HEK293T (cell line): Measurements from ENCODE around the gene HPSE2.

Source experiments
- CTCF ChIA-PET: fragments of 350-600 bp; formaldehyde crosslinking; extraction: SDS; loops from one replicate; lab custom pipeline; 2021; ENCODE audit warnings: antibody characterized with exemption, inconsistent platforms; lab: Yijun Ruan, JAX
- POLR2A ChIA-PET: fragments of 350-600 bp; formaldehyde crosslinking; extraction: SDS; loops from one replicate; lab custom pipeline; 2020; ENCODE audit warnings: antibody characterized with exemption, inconsistent platforms; lab: Yijun Ruan, JAX
- DNase-seq: peaks from one replicate; pipeline ENCODE4 v3.0.0; 2012; ENCODE audit warnings: mixed read lengths; ENCODE audit errors: extremely low spot score
- ARNT ChIP-seq: fragments of 450-650 bp; IDR thresholded peaks from 2 replicates; pipeline ENCODE4 v1.6.1; 2017; ENCODE audit warnings: mild to moderate bottlenecking
- BHLHE40 ChIP-seq: fragments of 450-650 bp; IDR thresholded peaks from 2 replicates; pipeline ENCODE4 v1.6.1; 2016; ENCODE audit warnings: mild to moderate bottlenecking, moderate library complexity, borderline replicate concordance
- CTBP1 ChIP-seq: fragments of 450-650 bp; IDR thresholded peaks from 2 replicates; pipeline ENCODE4 v1.6.1; 2016; ENCODE audit warnings: borderline replicate concordance
- ELF4 ChIP-seq: fragments of 450-650 bp; IDR thresholded peaks from 2 replicates; pipeline ENCODE4 v1.6.1; 2017; ENCODE audit warnings: antibody characterized with exemption
- FOXA1 ChIP-seq: fragments of 450-650 bp; IDR thresholded peaks from 2 replicates; pipeline ENCODE4 v1.6.1; 2016; ENCODE audit warnings: mild to moderate bottlenecking
- FOXK2 ChIP-seq: fragments of 450-650 bp; IDR thresholded peaks from 2 replicates; pipeline ENCODE4 v1.6.1; 2016; ENCODE audit warnings: mild to moderate bottlenecking
- FOXM1 ChIP-seq: fragments of 450-650 bp; IDR thresholded peaks from 2 replicates; pipeline ENCODE4 v1.6.1; 2017; ENCODE audit warnings: mild to moderate bottlenecking, borderline replicate concordance
- HDGF ChIP-seq: fragments of 450-650 bp; IDR thresholded peaks from 2 replicates; pipeline ENCODE4 v1.6.1; 2017; ENCODE audit warnings: antibody characterized with exemption, borderline replicate concordance
- L3MBTL2 ChIP-seq: fragments of 450-650 bp; conservative IDR thresholded peaks from 2 replicates; pipeline ENCODE4 v1.6.1; 2016; ENCODE audit warnings: mild to moderate bottlenecking
- LEF1 ChIP-seq: fragments of 450-650 bp; IDR thresholded peaks from 2 replicates; pipeline ENCODE4 v1.6.1; 2017; ENCODE audit warnings: mild to moderate bottlenecking, borderline replicate concordance
- NFRKB ChIP-seq: fragments of 450-650 bp; IDR thresholded peaks from 2 replicates; pipeline ENCODE4 v1.6.1; 2016; ENCODE audit warnings: mild to moderate bottlenecking, moderate library complexity
- PKNOX1 ChIP-seq: fragments of 450-650 bp; IDR thresholded peaks from 2 replicates; pipeline ENCODE4 v1.6.1; 2016
- SP1 ChIP-seq: fragments of 450-650 bp; IDR thresholded peaks from 2 replicates; pipeline ENCODE4 v1.6.1; 2017
- SUZ12 ChIP-seq: fragments of 450-650 bp; IDR thresholded peaks from 2 replicates; pipeline ENCODE4 v1.6.1; 2016; ENCODE audit warnings: mild to moderate bottlenecking
- TARDBP ChIP-seq: fragments of 450-650 bp; IDR thresholded peaks from 2 replicates; pipeline ENCODE4 v1.6.1; 2016
- ZNF384 ChIP-seq: fragments of 450-650 bp; IDR thresholded peaks from 2 replicates; pipeline ENCODE4 v1.6.1; 2016

Gene HPSE2

DNA sequence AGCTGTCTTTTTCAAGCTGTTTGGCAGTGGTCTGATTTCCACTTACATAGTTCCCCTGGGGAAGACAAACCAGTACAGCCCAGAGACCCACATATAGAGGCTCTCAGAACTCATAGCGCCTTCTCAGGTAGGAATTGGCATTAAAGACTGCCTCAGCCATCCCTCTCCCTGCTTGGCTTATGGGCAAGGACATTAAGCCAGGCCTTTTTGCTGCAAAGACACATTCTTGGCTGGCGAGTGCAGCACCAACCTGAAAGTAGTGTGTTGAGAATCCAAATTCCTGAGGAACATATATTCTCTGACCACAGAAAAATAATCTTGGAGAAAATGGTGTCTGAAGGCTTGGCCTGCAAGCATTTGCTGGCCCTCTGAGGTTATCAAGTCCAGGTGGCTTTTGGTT is 749.7 kb downstream of the HPSE2 start:
- no peak for TF ChIP-seq HDGF
- TF ChIP-seq ARNT: no peak
- TF ChIP-seq PKNOX1: no peak
- TF ChIP-seq ELF4: no peak
- no peak for TF ChIP-seq NFRKB
- no peak for TF ChIP-seq SUZ12
- TF ChIP-seq TARDBP: no peak
- ChIA-PET POLR2A (no interaction called here), CTCF (no interaction called here)
- DNase-seq: no peak

DNA sequence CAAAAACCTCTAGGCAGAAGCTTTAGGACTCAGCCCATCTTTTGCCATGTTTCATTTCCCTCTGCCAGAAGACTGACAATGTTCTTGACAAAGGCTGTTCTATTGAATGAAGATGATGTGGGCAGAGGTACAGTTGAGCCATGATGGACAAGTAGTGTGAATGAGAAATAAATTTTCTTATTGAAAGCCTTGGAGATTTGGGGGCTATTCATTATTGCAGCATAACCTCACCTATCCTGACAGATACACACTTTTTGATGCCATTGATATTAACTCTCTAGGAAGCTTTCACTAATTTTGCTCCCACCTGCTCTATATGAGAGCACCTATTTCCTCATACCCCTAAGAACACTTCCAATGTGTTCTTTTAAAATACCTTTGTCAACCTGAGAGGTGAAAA is 752.0 kb downstream of the HPSE2 start:
- no peak for DNase-seq
- POLR2A ChIA-PET: no interaction called here
- TF ChIP-seq ELF4 (no peak), TARDBP (no peak), SUZ12 (no peak), NFRKB (no peak), BHLHE40 (no peak), ARNT (no peak), FOXK2 (no peak), FOXM1 (no peak), FOXA1 (no peak), L3MBTL2 (no peak), ZNF384 (no peak), LEF1 (no peak), CTBP1 (no peak)
- CTCF ChIA-PET: no interaction called here

DNA sequence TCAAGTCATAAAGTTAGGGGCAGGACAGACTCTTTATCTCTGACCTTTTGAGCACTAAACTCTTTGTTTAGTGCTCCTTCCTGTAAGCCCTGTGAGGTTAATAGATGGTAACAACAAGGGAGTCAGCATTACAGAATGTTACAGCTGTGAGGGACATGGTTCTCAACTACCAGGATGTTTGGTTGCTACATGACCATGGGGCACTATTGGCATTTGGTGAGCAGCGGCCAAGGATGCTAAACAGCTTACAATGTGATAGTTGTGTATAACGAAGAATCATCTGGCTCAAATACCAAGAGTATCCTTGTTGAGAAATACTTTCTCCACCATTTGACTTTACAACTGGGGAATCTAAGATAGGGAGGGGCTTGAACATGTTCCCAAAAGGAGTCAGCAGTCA is 753.6 kb downstream of the HPSE2 start:
- no peak for TF ChIP-seq SUZ12
- TF ChIP-seq BHLHE40: no peak
- TF ChIP-seq ARNT: no peak
- no peak for TF ChIP-seq ZNF384
- TF ChIP-seq CTBP1: no peak
- CTCF ChIA-PET: no interaction called here
- POLR2A ChIA-PET: no interaction called here
- DNase-seq: no peak

DNA sequence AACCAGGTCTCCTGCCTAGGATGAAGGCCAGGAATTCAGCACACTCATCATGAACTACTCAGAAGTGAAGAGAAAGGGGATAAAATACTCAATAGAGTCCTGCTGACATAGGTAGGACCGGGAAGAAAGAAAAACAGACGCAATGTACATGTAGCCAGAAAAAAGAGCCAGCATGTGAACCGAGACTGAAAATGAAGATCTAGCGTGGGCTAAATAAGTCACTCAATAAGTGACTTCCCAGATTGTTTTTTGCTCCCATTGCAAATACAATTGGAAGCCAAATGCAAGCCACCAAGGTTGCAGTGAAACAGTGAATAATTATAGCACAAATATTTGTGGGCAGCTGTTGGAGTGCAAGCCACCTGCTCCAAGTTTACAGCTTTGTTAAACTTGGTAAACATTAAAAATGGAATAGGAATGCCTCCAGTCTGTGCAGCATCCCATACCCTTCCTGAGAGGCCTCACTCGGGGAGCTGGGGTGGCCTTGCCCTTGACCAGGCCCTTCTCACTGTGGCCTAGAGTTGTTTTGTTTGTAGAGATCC is 754.2 kb downstream of the HPSE2 start:
- TF ChIP-seq BHLHE40 (no peak), TARDBP (no peak), CTBP1 (no peak), PKNOX1 (no peak), SUZ12 (no peak), ARNT (no peak), NFRKB (no peak), FOXM1 (no peak), L3MBTL2 (no peak), FOXA1 (no peak), ELF4 (no peak), ZNF384 (no peak), HDGF (no peak), FOXK2 (no peak), SP1 (no peak), LEF1 (no peak)
- DNase-seq: no peak
- ChIA-PET CTCF (no interaction called here), POLR2A (no interaction called here)

DNA sequence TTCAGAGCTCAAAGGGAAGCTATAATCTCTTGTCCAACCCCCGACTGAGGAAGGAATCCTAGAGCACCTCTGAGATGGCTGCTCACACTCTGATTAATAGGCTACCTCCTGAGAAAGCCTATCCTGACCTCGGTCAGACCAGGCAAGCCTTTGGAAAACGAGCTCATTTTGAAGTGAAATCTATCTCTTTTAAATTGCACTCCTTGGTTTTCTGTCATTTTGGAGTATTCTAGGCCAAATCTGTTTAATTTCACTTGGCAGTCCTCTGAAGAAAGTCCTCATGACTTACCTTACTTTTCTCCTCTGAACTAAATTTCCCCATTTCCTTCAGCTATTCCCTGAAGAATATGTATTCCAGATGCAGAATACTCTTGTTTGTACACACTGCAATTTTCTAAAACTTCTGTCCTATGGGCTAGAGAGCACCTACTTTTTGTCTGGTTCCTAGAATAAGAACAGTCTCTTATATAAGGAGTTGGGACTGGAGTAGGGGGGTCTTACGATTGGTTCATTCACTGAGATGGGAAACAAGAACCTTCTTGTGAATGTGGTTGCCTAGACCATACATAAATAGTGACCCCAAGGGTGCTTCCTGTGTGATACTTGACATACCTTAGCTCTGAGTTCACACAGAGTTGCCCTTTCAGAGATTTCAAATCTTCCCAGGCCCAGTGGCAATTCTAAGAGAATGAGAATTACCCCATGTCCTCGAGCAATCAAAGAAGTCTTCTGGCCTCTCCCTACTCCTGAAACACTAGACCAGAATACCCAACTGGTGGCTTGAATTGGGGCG is 757.0 kb downstream of the HPSE2 start:
- DNase-seq: no peak
- TF ChIP-seq SUZ12 (no peak), LEF1 (no peak), PKNOX1 (no peak), NFRKB (no peak), BHLHE40 (no peak), FOXA1 (no peak)
- ChIA-PET CTCF (interaction anchor here (0.8 to 1.5 kb wide), 2 partner anchors 12 to 14 kb away, joined by 3 read pairs; no protein-coding TSS in a partner anchor), POLR2A (no interaction called here)

- TF ChIP-seq NFRKB (no peak), FOXK2 (no peak), FOXA1 (no peak), SUZ12 (no peak), TARDBP (no peak), ZNF384 (no peak), PKNOX1 (no peak), ELF4 (no peak), CTBP1 (no peak), SP1 (no peak), BHLHE40 (no peak), ARNT (no peak), HDGF (no peak), L3MBTL2 (no peak), LEF1 (no peak), FOXM1 (no peak)
- CTCF ChIA-PET: no interaction called here
- POLR2A ChIA-PET: no interaction called here
- no peak for DNase-seq
These were observed 757.8 kb downstream of the HPSE2 start for GRCh38 chr10:98477861-98478260.
